SK-N-SH (cell line): ENCODE data around the gene SSNA1.

ENCODE experiments used
- ELF1 ChIP-seq: IDR thresholded peaks from 2 replicates; pipeline ENCODE4 v1.4.0; 2012
- EP300 ChIP-seq, 2 experiments: IDR thresholded peaks; 2 replicates each; pipeline versions ENCODE4 v1.4.0 to v1.6.1; 2012; ENCODE audit warnings: borderline replicate concordance in 1 of 2, low read depth in 1 of 2, low read length in 1 of 2
- JUND ChIP-seq: IDR thresholded peaks from 2 replicates; pipeline ENCODE4 v1.4.0; 2012
- RAD21 ChIP-seq: IDR thresholded peaks from 2 replicates; pipeline ENCODE4 v1.6.1; 2012; ENCODE audit warnings: mild to moderate bottlenecking, low read length
- SIN3A ChIP-seq: IDR thresholded peaks from 2 replicates; pipeline ENCODE4 v1.6.1; 2012; ENCODE audit warnings: low read depth, mild to moderate bottlenecking, low read length, moderate library complexity, borderline replicate concordance
- TF ChIP-seq, protein P1 (sequence below): fragments of 200-600 bp; sonication (generic); IDR thresholded peaks from 2 replicates; pipeline ENCODE4 v1.6.1; 2017; ENCODE audit warnings: antibody characterized with exemption, mild to moderate bottlenecking, moderate library complexity
- TF ChIP-seq, protein P2 (sequence below): fragments of 150-350 bp; IDR thresholded peaks from 2 replicates; pipeline ENCODE4 v1.6.1; 2016; ENCODE audit warnings: mild to moderate bottlenecking, low read depth, low read length
- TF ChIP-seq, protein P3 (sequence below): IDR thresholded peaks from 2 replicates; pipeline ENCODE4 v1.6.1; 2012; ENCODE audit warnings: mild to moderate bottlenecking, low read depth, low read length, moderate library complexity
- TF ChIP-seq, protein P4 (sequence below): fragments of 150-350 bp; IDR thresholded peaks from 2 replicates; pipeline ENCODE4 v1.6.1; 2017; ENCODE audit warnings: antibody characterized with exemption, low read length, low read depth, borderline replicate concordance

DNA sequence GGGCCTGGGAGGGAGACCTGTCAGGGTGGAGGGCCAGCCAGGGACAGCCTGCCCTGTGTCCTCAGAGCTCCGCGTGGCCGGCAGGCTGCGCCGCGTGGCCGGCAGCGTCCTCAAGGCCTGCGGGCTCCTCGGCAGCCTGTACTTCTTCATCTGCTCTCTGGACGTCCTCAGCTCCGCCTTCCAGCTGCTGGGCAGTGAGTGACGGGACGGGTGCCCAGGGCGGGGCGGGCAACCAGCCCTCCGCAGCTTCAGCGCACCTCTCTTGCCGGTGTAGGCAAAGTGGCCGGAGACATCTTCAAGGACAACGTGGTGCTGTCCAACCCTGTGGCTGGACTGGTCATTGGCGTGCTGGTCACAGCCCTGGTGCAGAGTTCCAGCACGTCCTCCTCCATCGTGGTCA lies 44.0 kb downstream of the SSNA1 start:
- TF ChIP-seq, protein P1, sequence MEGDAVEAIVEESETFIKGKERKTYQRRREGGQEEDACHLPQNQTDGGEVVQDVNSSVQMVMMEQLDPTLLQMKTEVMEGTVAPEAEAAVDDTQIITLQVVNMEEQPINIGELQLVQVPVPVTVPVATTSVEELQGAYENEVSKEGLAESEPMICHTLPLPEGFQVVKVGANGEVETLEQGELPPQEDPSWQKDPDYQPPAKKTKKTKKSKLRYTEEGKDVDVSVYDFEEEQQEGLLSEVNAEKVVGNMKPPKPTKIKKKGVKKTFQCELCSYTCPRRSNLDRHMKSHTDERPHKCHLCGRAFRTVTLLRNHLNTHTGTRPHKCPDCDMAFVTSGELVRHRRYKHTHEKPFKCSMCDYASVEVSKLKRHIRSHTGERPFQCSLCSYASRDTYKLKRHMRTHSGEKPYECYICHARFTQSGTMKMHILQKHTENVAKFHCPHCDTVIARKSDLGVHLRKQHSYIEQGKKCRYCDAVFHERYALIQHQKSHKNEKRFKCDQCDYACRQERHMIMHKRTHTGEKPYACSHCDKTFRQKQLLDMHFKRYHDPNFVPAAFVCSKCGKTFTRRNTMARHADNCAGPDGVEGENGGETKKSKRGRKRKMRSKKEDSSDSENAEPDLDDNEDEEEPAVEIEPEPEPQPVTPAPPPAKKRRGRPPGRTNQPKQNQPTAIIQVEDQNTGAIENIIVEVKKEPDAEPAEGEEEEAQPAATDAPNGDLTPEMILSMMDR: no peak
- TF ChIP-seq, protein P2, sequence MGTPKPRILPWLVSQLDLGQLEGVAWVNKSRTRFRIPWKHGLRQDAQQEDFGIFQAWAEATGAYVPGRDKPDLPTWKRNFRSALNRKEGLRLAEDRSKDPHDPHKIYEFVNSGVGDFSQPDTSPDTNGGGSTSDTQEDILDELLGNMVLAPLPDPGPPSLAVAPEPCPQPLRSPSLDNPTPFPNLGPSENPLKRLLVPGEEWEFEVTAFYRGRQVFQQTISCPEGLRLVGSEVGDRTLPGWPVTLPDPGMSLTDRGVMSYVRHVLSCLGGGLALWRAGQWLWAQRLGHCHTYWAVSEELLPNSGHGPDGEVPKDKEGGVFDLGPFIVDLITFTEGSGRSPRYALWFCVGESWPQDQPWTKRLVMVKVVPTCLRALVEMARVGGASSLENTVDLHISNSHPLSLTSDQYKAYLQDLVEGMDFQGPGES: no peak
- no peak for TF ChIP-seq RAD21
- TF ChIP-seq, protein P3, sequence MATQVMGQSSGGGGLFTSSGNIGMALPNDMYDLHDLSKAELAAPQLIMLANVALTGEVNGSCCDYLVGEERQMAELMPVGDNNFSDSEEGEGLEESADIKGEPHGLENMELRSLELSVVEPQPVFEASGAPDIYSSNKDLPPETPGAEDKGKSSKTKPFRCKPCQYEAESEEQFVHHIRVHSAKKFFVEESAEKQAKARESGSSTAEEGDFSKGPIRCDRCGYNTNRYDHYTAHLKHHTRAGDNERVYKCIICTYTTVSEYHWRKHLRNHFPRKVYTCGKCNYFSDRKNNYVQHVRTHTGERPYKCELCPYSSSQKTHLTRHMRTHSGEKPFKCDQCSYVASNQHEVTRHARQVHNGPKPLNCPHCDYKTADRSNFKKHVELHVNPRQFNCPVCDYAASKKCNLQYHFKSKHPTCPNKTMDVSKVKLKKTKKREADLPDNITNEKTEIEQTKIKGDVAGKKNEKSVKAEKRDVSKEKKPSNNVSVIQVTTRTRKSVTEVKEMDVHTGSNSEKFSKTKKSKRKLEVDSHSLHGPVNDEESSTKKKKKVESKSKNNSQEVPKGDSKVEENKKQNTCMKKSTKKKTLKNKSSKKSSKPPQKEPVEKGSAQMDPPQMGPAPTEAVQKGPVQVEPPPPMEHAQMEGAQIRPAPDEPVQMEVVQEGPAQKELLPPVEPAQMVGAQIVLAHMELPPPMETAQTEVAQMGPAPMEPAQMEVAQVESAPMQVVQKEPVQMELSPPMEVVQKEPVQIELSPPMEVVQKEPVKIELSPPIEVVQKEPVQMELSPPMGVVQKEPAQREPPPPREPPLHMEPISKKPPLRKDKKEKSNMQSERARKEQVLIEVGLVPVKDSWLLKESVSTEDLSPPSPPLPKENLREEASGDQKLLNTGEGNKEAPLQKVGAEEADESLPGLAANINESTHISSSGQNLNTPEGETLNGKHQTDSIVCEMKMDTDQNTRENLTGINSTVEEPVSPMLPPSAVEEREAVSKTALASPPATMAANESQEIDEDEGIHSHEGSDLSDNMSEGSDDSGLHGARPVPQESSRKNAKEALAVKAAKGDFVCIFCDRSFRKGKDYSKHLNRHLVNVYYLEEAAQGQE: no peak
- TF ChIP-seq, protein P4, sequence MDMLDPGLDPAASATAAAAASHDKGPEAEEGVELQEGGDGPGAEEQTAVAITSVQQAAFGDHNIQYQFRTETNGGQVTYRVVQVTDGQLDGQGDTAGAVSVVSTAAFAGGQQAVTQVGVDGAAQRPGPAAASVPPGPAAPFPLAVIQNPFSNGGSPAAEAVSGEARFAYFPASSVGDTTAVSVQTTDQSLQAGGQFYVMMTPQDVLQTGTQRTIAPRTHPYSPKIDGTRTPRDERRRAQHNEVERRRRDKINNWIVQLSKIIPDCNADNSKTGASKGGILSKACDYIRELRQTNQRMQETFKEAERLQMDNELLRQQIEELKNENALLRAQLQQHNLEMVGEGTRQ: no peak
- TF ChIP-seq ELF1: no peak
- no peak for TF ChIP-seq JUND
- TF ChIP-seq SIN3A: no peak
- no peak for TF ChIP-seq EP300 (IDR thresholded peaks at IDR 0.05; ENCODE audit: borderline replicate concordance in 1 of 2, low read depth in 1 of 2, low read length in 1 of 2)
